ENCODE results near the gene ANKMY1. TPM values are rescaled to one million over a fixed set of nuclear protein-coding genes. Genes with fewer than 3 reads are reported as not detected.

Gene ANKMY1
- total RNA-seq, 1 experiment from 2014 or later: 85.7 TPM

DNA sequence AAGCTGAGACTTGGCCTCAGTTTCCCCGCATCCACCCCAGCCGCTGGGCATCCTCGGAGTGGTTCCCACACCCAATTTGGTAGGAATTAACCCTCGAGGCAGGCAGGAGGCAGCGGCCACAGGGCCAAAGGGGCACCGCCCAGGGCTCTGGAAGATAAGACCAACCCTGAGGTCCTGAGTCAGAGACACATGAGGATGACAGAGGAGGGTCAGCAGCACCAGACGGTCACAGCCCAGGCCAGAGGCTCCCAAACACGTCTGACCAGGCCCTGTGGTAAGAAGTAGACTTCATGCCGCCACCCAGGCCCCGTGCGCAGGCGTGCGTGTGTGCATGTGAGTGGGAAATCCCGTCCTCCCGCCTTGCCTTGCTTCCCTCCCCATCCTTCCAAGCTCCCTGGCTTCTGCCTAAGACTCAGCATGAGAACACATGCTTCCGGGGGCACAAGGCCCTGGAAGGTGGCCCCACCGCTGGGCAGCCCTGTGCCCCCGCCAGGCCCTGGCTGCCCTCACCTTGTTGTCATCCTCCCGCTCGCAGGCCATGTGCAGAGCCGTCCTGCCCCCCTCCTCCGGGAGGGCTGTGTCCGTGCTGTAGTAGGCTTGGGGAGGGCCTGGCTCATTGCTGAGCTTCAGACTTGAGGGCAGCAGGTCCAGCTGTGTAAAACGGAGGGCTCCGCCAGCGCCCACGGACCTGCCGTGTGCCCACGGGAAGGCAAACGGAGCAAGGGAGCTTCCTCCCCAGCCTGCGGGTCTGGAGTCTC is 46.3 kb downstream of the ANKMY1 start:
- Histone ChIP-seq H3K9me3 (ENCODE audit: insufficient read depth, low read depth) (no peaks in the 10 kb centered on the region), H3K4me3 (no peak overlapping the region), H3K27me3 (ENCODE audit: insufficient read depth, low read depth) (no peaks in the 10 kb centered on the region), H3K36me3 (ENCODE audit: low read depth) (peaks cover 6% of the 10 kb centered on the region; the same call in 1 of the 2 replicates), H3K79me2 (ENCODE audit: low read depth) (no peaks in the 10 kb centered on the region), H3K9me2 (ENCODE audit: insufficient read depth) (no peaks in the 10 kb centered on the region), H4K20me1 (ENCODE audit: insufficient read depth) (peaks cover 21% of the 10 kb centered on the region), H2AFZ (no peak overlapping the region), H3F3A (ENCODE audit: insufficient read depth, low read depth) (peaks cover 19% of the 10 kb centered on the region; the same call in 1 of the 2 replicates), H3K4me1 (replicated peaks; ENCODE audit: insufficient read depth) (no peaks in the 10 kb centered on the region), H3K27ac (no peak overlapping the region), H3K4me2 (no peak overlapping the region)
- no TSS peak for BruUV-seq (replicated peaks)
- no peak for DNase-seq
- POLR2A ChIA-PET (ENCODE audit: unreplicated experiment): no interaction called here
- intact Hi-C loops (cut with micrococcal nuclease; ENCODE audit: unreplicated experiment): loop anchor here (5.0 to 10.0 kb wide), 2 partner anchors 56 to 193 kb away; partner anchors contain the start of gene RNPEPL1
- CTCF ChIA-PET: no interaction called here
- no peak for TF ChIP-seq EZH2 (IDR thresholded peaks at IDR 0.05; ENCODE audit: low read depth)
- TF ChIP-seq, protein P1, sequence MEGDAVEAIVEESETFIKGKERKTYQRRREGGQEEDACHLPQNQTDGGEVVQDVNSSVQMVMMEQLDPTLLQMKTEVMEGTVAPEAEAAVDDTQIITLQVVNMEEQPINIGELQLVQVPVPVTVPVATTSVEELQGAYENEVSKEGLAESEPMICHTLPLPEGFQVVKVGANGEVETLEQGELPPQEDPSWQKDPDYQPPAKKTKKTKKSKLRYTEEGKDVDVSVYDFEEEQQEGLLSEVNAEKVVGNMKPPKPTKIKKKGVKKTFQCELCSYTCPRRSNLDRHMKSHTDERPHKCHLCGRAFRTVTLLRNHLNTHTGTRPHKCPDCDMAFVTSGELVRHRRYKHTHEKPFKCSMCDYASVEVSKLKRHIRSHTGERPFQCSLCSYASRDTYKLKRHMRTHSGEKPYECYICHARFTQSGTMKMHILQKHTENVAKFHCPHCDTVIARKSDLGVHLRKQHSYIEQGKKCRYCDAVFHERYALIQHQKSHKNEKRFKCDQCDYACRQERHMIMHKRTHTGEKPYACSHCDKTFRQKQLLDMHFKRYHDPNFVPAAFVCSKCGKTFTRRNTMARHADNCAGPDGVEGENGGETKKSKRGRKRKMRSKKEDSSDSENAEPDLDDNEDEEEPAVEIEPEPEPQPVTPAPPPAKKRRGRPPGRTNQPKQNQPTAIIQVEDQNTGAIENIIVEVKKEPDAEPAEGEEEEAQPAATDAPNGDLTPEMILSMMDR (conservative IDR thresholded peaks at IDR 0.05): no peak

DNA sequence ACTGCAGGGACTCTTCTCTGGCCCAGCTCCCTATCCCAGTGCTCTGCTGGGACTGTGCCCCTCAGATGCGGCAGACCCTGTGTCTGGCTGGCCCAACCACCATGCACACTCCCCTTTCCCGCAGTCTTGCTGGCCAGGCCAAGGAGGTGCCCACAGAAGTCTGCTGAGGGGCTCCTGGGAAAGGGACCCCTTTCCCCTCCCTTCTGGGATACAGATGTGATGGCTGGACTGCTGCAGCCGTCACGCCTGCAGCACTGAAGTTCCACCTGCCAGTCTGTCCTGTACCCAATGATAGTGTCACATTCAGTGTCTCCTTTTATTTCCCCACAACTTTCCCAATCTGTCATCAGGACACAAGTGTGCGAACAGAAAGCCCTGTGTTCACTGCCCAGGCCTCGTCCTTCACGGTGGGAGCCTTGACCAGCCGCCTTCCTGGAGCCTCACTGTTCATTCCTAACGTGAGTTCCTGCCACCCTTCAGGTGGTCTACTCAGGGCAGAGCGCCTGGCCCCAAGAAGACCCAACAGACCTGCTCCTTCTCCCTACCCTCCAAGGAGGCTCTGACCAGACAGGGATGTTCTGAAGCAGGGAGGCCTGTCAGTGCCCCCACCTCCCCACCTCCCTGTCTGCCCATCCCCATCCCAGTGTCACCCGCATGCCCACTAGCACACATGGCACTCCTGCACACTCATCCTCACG is 47.1 kb downstream of the ANKMY1 start:
- CTCF ChIA-PET: no interaction called here
- no peak overlapping the region for H2AFZ ChIP-seq
- intact Hi-C loops (cut with micrococcal nuclease; ENCODE audit: unreplicated experiment): loop anchor here (5.0 to 10.0 kb wide), 2 partner anchors 57 to 194 kb away; partner anchors contain the start of gene RNPEPL1
- H3K79me2 ChIP-seq (ENCODE audit: low read depth): no peaks in the 10 kb centered on the region
- H3K9me3 ChIP-seq (ENCODE audit: insufficient read depth, low read depth): no peaks in the 10 kb centered on the region
- no peaks in the 10 kb centered on the region for H3K9me2 ChIP-seq (ENCODE audit: insufficient read depth)
- H3K4me2 ChIP-seq: no peak overlapping the region
- POLR2A ChIA-PET (ENCODE audit: unreplicated experiment): no interaction called here
- peaks cover 6% of the 10 kb centered on the region; the same call in 1 of the 2 replicates for H3K36me3 ChIP-seq (ENCODE audit: low read depth)
- no peak overlapping the region for H3K27ac ChIP-seq
- DNase-seq: no peak
- no peaks in the 10 kb centered on the region for H3K4me1 ChIP-seq (replicated peaks; ENCODE audit: insufficient read depth)
- no TSS peak for BruUV-seq (replicated peaks)
- no peak for TF ChIP-seq EZH2 (IDR thresholded peaks at IDR 0.05; ENCODE audit: low read depth)
- TF ChIP-seq, protein P1 (conservative IDR thresholded peaks at IDR 0.05): no peak
- H3F3A ChIP-seq (ENCODE audit: insufficient read depth, low read depth): peaks cover 17% of the 10 kb centered on the region; the same call in 1 of the 2 replicates
- H3K27me3 ChIP-seq (ENCODE audit: insufficient read depth, low read depth): no peaks in the 10 kb centered on the region
- peaks cover 21% of the 10 kb centered on the region for H4K20me1 ChIP-seq (ENCODE audit: insufficient read depth)
- H3K4me3 ChIP-seq: no peak overlapping the region

DNA sequence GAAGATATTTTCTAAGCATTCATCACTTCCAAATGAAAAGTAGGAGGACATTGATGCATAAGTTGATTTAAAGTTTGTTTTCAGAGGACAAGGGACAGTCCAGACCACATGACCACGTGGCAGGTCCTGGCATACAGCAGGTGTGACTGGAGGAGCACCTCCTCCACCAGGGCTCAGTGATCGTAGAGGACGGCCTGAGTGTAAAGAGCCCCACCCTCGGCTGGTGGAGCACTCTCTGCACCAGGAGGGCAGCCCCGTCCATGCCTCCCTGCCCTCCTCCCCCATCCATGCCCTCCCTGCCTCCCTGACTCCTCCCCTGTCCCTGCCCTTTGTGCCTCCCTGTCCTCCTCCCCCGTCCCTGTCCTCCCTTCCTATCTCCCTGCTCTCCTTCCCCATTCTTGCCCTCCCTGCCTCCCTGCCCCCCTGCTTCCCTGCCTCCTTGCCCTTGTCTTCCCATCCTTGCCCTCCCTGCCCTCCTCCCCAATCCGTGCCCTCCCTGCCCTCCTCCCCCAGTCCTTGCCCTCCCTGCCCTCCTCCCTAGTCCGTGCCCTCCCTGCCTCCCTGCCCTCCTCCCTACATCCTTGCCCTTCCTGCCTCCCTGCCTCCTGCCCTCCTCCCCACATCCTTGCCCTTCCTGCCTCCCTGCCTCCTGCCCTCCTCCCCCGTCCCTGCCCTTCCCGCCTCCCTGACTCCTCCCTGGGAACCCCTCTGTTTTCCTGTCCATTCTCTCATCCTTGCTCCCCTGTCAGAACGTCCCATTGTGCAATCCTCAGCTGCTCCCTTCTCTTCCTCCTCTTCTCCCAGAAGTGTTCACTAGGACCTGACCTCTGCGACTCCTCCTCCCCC is 47.9 kb downstream of the ANKMY1 start:
- BruUV-seq (replicated peaks): no TSS peak
- Histone ChIP-seq H3K4me1 (replicated peaks; ENCODE audit: insufficient read depth) (no peaks in the 10 kb centered on the region), H3F3A (ENCODE audit: insufficient read depth, low read depth) (peaks cover 10% of the 10 kb centered on the region; the same call in 1 of the 2 replicates), H3K4me3 (no peak overlapping the region), H4K20me1 (ENCODE audit: insufficient read depth) (peaks cover 17% of the 10 kb centered on the region), H2AFZ (no peak overlapping the region), H3K9me3 (ENCODE audit: insufficient read depth, low read depth) (no peaks in the 10 kb centered on the region), H3K79me2 (ENCODE audit: low read depth) (no peaks in the 10 kb centered on the region), H3K9me2 (ENCODE audit: insufficient read depth) (no peaks in the 10 kb centered on the region), H3K4me2 (no peak overlapping the region), H3K27ac (no peak overlapping the region), H3K36me3 (ENCODE audit: low read depth) (peaks cover 6% of the 10 kb centered on the region; the same call in 1 of the 2 replicates), H3K27me3 (ENCODE audit: insufficient read depth, low read depth) (no peaks in the 10 kb centered on the region)
- ChIA-PET POLR2A (ENCODE audit: unreplicated experiment) (no interaction called here), CTCF (no interaction called here)
- TF ChIP-seq, protein P1 (conservative IDR thresholded peaks at IDR 0.05): no peak
- TF ChIP-seq EZH2 (IDR thresholded peaks at IDR 0.05; ENCODE audit: low read depth): no peak
- DNase-seq: no peak
- intact Hi-C loops (cut with micrococcal nuclease; ENCODE audit: unreplicated experiment): loop anchor here (5.0 to 10.0 kb wide), 2 partner anchors 57 to 195 kb away; partner anchors contain the start of gene RNPEPL1
